H1 (cell line): ENCODE results near the gene CCN6. TPM values are rescaled to one million over a fixed set of nuclear protein-coding genes. Genes with fewer than 3 reads are reported as not detected.

Experiments used
- CTBP2 ChIP-seq: IDR thresholded peaks from 2 replicates; pipeline ENCODE4 v1.7.0; 2011; ENCODE audit warnings: borderline replicate concordance, mild to moderate bottlenecking, moderate library complexity, mixed read lengths, low read length; ENCODE audit not compliant: insufficient read depth, insufficient read length
- RFX5 ChIP-seq: IDR thresholded peaks from 2 replicates; pipeline ENCODE4 v1.6.1; 2011; ENCODE audit warnings: low read depth, low read length, improper control_type of control experiment, borderline replicate concordance
- RXRA ChIP-seq: IDR thresholded peaks from 2 replicates; pipeline ENCODE4 v1.6.1; 2011; ENCODE audit warnings: low read depth, mild to moderate bottlenecking, low read length, moderate library complexity; ENCODE audit not compliant: insufficient read depth
- SUZ12 ChIP-seq: fragments of 200-600 bp; sonication (generic); IDR thresholded peaks from 2 replicates; pipeline ENCODE4 v1.6.1; 2012; ENCODE audit warnings: mild to moderate bottlenecking, inconsistent platforms, low read length, moderate library complexity, mixed read lengths
- polyA plus RNA-seq, 7 experiments: library from polyadenylated mRNA; depleted of rRNA in 3 of 7; stranded (reverse) in 5 of 7; unstranded in 2 of 7; fragments of >200 nt in 5 of 7; fragments of 200-250 nt in 2 of 7; gene quantifications; 1 replicate in 5 of 7; 2 replicates in 1 of 7; 4 replicates in 1 of 7; pipeline versions ENCODE4 v1.2.1 to v1.2.3, GENCODE V29; 2011 to 2013; ENCODE audit warnings: missing spikeins in 2 of 7, mixed read lengths in 2 of 7
- total RNA-seq: library from RNA; stranded (reverse); fragmentation: NEBNext Ultra II Directional; extraction: Animal tissue kit (Norgen Biotek cat#: 25700); gene quantifications from 2 replicates; pipeline ENCODE4 v1.2.1, GENCODE V29; 2021
- TF ChIP-seq, protein P1 (sequence below): fragments of 300-600 bp; sonication (generic); IDR thresholded peaks from 2 replicates; pipeline ENCODE4 v1.7.1; 2012; ENCODE audit warnings: low read length, moderate library complexity, mild to moderate bottlenecking, inconsistent platforms; ENCODE audit not compliant: insufficient replicate concordance
- TF ChIP-seq, protein P2 (sequence below): IDR thresholded peaks from 2 replicates; pipeline ENCODE4 v1.6.1; 2012; ENCODE audit warnings: inconsistent platforms

CCN6 gene
- total and polyA plus RNA-seq, 2 of the 8 experiments (the other 6 are each of a cell fraction or from before 2014, with no cell fraction given) = not detected

DNA sequence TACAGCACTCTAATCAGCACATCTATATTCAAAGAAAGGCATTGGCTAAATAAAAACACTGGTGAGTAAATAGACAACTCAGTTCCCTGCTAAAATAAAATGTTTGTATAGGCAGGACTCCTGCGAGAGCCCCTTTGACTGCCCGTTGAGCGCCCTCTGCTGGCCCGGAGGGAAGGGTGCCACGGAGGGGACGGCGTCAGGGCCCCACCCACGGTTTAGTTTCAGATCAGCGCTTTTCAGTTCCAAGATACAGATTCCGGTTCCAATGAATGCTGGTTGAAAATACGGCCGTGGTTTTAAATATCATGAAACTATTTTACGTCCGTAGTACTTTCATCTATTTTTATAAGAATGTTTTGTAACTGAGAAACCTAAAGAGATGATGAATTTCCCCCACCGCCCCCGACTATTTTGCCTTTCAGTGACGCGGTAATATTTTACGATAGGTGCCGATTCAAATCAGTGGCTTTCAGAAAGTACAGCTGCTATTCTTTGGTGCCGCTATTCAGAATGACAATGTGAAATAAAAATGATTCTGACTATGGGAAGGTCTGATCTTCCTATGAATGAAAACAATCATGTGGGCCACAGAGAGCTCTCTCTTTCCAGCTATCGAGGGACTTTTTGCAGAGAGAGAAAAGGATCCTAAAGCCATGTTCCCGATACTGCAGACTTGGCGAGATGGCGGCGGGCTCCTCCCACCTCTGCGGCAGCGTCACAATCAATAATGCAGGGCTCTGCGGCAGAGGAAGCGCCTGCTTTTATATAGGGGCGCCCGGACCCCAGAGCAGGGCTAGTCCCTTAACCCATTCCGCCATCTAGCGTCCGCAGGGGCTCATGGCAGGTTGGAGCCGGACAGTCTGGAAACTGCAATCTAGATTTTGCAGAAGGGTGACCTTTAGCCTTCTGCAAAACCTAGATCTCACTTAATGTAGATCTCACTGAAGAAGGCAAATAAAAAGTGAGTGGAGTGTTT, 10.6 kb upstream of the CCN6 start (continued):
- TF ChIP-seq, protein P1, sequence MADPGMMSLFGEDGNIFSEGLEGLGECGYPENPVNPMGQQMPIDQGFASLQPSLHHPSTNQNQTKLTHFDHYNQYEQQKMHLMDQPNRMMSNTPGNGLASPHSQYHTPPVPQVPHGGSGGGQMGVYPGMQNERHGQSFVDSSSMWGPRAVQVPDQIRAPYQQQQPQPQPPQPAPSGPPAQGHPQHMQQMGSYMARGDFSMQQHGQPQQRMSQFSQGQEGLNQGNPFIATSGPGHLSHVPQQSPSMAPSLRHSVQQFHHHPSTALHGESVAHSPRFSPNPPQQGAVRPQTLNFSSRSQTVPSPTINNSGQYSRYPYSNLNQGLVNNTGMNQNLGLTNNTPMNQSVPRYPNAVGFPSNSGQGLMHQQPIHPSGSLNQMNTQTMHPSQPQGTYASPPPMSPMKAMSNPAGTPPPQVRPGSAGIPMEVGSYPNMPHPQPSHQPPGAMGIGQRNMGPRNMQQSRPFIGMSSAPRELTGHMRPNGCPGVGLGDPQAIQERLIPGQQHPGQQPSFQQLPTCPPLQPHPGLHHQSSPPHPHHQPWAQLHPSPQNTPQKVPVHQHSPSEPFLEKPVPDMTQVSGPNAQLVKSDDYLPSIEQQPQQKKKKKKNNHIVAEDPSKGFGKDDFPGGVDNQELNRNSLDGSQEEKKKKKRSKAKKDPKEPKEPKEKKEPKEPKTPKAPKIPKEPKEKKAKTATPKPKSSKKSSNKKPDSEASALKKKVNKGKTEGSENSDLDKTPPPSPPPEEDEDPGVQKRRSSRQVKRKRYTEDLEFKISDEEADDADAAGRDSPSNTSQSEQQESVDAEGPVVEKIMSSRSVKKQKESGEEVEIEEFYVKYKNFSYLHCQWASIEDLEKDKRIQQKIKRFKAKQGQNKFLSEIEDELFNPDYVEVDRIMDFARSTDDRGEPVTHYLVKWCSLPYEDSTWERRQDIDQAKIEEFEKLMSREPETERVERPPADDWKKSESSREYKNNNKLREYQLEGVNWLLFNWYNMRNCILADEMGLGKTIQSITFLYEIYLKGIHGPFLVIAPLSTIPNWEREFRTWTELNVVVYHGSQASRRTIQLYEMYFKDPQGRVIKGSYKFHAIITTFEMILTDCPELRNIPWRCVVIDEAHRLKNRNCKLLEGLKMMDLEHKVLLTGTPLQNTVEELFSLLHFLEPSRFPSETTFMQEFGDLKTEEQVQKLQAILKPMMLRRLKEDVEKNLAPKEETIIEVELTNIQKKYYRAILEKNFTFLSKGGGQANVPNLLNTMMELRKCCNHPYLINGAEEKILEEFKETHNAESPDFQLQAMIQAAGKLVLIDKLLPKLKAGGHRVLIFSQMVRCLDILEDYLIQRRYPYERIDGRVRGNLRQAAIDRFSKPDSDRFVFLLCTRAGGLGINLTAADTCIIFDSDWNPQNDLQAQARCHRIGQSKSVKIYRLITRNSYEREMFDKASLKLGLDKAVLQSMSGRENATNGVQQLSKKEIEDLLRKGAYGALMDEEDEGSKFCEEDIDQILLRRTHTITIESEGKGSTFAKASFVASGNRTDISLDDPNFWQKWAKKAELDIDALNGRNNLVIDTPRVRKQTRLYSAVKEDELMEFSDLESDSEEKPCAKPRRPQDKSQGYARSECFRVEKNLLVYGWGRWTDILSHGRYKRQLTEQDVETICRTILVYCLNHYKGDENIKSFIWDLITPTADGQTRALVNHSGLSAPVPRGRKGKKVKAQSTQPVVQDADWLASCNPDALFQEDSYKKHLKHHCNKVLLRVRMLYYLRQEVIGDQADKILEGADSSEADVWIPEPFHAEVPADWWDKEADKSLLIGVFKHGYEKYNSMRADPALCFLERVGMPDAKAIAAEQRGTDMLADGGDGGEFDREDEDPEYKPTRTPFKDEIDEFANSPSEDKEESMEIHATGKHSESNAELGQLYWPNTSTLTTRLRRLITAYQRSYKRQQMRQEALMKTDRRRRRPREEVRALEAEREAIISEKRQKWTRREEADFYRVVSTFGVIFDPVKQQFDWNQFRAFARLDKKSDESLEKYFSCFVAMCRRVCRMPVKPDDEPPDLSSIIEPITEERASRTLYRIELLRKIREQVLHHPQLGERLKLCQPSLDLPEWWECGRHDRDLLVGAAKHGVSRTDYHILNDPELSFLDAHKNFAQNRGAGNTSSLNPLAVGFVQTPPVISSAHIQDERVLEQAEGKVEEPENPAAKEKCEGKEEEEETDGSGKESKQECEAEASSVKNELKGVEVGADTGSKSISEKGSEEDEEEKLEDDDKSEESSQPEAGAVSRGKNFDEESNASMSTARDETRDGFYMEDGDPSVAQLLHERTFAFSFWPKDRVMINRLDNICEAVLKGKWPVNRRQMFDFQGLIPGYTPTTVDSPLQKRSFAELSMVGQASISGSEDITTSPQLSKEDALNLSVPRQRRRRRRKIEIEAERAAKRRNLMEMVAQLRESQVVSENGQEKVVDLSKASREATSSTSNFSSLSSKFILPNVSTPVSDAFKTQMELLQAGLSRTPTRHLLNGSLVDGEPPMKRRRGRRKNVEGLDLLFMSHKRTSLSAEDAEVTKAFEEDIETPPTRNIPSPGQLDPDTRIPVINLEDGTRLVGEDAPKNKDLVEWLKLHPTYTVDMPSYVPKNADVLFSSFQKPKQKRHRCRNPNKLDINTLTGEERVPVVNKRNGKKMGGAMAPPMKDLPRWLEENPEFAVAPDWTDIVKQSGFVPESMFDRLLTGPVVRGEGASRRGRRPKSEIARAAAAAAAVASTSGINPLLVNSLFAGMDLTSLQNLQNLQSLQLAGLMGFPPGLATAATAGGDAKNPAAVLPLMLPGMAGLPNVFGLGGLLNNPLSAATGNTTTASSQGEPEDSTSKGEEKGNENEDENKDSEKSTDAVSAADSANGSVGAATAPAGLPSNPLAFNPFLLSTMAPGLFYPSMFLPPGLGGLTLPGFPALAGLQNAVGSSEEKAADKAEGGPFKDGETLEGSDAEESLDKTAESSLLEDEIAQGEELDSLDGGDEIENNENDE = peak; percentile 40
- TF ChIP-seq, protein P2, sequence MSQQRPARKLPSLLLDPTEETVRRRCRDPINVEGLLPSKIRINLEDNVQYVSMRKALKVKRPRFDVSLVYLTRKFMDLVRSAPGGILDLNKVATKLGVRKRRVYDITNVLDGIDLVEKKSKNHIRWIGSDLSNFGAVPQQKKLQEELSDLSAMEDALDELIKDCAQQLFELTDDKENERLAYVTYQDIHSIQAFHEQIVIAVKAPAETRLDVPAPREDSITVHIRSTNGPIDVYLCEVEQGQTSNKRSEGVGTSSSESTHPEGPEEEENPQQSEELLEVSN = no peak
- TF ChIP-seq RXRA = 0 out of 2 replicates have a peak, but pooled peaks have one; percentile 10
- TF ChIP-seq RFX5 = 0 out of 2 replicates have a peak, but pooled peaks have one; percentile 13
- TF ChIP-seq SUZ12 = no peak
- no peak for TF ChIP-seq CTBP2
